HG03520 (cell line): ENCODE results near the gene PRDX3.

Source experiments
- ATAC-seq: cut with Tn5 transposase; IDR thresholded peaks from one replicate; pipeline ENCODE4 v1.9.1; 2021; ENCODE audit warnings: mild to moderate bottlenecking, moderate library complexity; ENCODE audit not compliant: unreplicated experiment

The PRDX3 gene

DNA sequence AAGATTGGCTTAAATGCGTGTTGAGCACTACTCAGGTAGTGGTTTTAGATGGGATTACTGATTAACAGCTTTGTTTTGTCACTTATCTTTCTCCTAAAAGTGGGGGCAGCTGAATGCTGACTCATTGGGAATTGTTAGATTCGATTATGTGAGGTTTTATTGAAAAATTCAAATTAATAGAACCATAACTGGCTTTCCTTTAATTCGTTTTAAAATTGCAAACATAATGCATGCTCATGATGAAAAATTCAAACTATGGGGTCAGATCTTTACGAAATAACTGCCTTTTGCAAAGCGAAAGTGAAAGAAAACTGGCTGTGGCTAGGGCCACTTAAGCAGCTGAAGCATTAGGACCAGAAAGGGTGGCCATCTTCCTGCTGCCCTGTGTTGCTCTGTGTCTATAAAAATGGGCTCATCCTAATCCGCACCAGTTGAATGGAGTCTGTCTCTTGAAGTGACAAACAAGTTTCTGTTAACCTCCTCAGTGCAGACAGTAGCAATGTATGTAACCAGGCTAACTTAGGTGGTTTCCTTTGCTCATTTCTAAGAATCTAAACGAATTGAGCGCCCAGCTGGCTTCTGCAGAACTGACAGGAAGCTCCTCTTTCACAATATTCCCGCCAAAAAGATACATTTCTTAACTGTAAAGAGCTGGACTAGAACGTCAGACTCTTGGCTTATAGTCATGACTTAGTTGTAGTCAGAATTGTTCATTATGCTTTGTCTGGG is 46.9 kb downstream of the PRDX3 start:
- ATAC-seq: no peak

DNA sequence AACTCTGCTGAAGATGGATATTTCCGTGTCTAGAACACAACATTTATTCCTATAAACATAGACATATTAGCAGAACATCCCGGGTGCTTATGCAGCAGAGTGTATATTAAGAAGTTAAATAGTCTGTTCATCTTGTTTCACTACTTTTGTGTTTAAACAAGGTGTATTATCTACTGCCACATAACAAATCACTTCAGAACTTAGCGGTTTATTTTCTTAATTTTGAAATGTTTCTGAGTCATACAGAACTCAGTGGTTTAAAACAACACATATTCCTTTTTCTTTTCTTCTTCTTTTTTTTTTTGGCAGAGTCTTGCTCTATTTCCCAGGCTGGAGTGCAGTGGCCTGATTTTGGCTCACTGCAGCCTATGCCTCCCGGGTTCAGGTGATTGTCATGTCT is 48.9 kb downstream of the PRDX3 start:
- ATAC-seq: no peak

DNA sequence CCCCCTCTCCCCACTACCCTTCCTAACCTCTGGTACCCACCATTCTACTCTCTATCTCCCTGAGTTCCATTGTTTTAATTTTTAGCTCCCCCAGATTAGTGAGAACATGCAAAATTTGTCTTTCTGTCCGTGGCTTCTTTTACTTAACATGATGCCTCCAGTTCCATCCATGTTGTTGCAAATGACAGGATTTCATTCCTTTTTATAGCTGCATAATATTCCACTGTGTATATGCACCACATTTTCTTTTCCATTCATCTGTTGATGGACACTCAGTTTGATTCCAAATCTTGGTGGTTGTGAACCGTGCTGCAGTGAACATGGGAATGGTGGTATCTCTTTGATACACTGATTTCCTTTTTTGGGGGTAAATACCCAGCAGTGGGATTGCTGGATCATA is 52.7 kb downstream of the PRDX3 start:
- no peak for ATAC-seq

DNA sequence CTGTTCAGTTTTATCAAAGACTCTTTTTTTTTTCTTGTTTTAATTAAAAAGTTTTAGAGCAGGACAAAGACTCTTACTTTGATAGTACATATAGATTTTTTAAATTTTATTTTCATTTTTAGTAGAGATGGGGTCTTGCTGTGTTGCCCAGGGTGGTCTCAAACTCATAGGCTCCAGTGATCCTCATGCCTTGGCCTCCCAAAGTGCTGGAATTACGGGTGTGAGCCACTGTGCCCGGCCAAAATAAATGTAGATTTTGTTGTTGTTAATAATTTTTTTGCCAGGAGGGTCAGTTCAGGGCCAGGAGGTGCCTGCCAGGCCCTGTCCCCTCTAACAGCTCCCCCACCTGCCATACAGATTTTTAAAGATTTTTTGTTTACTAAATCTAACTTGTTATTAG is 57.7 kb downstream of the PRDX3 start:
- ATAC-seq: no peak

DNA sequence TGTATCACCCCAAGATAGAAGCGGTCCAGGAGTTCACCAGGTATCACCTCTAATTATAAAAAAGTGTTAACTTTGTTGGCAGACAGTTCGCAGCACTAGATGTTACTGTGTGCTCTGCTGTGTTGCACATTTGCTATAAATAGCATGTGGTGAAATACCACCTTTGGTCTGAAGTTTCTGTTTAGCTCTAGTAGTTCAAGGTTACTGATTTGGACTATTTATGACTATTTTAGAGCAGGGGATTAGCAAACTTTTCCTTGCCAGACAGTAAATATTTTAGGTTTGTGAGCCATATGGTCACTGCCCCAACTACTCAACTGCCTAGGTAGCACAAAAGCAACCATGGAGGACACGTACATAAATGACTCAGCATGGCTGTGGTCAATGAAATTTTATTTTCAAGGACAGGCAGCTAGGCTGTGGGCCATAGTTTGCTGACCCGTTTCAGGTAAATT is 58.2 kb downstream of the PRDX3 start:
- ATAC-seq: peak; percentile 88

DNA sequence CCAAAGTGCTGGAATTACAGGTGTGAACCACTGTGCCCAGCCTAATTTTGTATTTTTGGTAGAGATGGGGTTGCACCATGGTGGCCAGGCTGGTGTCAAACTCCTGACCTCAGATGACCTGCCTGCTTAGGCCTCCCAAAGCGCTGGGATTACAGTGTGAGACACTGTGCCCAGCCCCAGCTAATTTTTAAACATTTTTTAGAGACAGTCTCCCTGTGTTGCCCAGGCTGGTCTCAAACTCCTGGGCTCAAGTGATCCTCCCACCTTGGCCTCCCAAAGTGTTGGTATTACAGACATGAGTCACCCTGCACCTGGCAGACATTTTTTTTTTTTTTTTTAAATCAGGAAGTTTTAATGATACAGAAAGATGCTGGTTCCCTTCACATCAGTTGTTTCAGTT is 59.2 kb downstream of the PRDX3 start:
- ATAC-seq: no peak

DNA sequence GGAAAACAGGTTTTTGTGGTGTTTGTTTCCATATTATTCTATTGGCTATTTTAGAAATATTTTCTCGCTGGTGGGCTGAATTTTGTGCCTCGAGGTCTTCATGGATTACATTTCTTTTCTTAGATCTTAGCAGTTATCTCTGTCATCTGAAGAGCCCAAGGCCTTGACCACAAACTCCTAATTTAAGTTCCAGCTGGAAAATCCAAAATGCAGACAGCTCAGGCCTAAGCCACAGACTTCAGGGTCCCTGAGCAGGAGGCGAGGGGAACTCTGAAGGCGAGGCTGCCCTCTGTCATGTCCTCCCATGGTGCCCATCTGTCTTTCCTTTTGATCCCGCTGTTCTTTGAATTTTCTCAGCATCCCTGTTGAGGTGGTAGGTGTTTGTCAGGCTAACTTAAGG is 60.4 kb downstream of the PRDX3 start:
- no peak for ATAC-seq
